ENCODE measurements around the gene POR.
"Not testable (repeated sequence)": the region's sequence is repeated elsewhere in the genome, so short reads cannot be mapped to it uniquely, and the experiment has no call there.

The POR gene

DNA sequence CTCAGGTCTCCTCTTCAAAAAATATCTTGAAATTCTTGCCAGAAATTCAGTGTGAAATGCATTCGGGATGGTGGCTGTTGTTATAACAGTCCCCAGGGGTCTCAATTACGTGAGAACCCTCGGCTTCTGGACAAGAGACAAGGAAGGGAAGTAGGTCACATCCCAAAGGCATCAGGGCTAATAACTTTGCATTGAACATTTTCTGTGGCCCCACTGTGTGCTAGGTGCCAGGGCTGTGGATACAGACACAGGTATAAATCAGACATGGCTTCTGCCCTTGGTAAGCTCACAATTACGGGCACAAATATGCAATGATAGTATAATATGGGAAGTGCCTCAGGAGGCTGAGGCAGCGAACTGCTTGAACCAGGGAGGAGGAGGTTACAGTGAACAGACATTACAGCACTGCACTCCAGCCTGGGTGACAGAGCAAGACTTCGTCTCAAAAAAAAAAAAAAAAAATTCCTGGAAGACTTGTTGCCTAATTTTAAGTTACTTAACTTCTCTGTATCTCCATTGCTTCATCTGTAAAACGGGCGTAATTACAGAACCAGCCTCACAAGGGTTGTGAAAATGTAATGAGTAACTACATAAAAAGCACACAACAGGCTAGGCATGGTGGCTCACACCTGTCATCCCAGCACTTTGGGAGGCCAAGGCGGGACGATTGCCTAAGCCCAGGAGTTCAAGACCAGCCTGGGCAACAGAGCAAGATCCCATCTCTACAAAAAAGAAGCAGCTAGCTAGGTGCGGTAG, 38.7 kb upstream of the POR start:
- H3K27me3 ChIP-seq (ENCODE audit: control insufficient read depth, insufficient read depth, low read length) = peaks cover 10% of the 10 kb centered on the region
- peaks cover 14% of the 10 kb centered on the region for H3K4me1 ChIP-seq (ENCODE audit: control insufficient read depth, low read depth, low read length)
- no peak overlapping the region for H3K4me3 ChIP-seq (ENCODE audit: low read length)
- no peaks in the 10 kb centered on the region for H3K36me3 ChIP-seq (ENCODE audit: control insufficient read depth, low read depth, low read length)
- no peaks in the 10 kb centered on the region for H3K9me3 ChIP-seq (ENCODE audit: control insufficient read depth, low read depth, low read length)
- H3K9ac ChIP-seq (ENCODE audit: low read length) = no peak overlapping the region
- no peak overlapping the region for H3K27ac ChIP-seq (ENCODE audit: low read length)

DNA sequence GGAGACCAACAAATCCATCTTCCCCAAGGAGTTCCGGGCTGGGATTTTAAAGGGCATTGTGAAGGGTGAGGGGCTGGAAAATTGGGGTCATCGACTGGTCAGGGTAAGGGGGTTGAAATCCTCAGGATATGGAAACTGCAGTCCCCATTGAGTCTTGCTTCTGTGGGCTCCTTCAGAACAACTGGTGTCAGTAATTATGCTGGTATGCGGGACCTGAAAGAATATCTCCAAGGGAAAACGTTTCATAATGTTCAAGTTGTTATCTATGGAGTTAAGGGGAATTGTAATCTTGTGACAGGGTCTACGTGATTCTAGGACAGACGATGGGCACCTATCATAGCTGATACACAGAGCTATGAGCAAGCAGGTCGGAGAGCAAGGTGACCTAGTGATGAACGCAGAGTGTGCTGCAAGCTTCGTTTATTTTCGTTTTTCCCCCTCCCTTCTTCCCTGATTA, 36.6 kb upstream of the POR start:
- peak overlapping the region; percentile 0 for H3K27ac ChIP-seq (ENCODE audit: low read length)
- peaks cover 14% of the 10 kb centered on the region for H3K4me1 ChIP-seq (ENCODE audit: control insufficient read depth, low read depth, low read length)
- H3K27me3 ChIP-seq (ENCODE audit: control insufficient read depth, insufficient read depth, low read length) = peaks cover 10% of the 10 kb centered on the region

DNA sequence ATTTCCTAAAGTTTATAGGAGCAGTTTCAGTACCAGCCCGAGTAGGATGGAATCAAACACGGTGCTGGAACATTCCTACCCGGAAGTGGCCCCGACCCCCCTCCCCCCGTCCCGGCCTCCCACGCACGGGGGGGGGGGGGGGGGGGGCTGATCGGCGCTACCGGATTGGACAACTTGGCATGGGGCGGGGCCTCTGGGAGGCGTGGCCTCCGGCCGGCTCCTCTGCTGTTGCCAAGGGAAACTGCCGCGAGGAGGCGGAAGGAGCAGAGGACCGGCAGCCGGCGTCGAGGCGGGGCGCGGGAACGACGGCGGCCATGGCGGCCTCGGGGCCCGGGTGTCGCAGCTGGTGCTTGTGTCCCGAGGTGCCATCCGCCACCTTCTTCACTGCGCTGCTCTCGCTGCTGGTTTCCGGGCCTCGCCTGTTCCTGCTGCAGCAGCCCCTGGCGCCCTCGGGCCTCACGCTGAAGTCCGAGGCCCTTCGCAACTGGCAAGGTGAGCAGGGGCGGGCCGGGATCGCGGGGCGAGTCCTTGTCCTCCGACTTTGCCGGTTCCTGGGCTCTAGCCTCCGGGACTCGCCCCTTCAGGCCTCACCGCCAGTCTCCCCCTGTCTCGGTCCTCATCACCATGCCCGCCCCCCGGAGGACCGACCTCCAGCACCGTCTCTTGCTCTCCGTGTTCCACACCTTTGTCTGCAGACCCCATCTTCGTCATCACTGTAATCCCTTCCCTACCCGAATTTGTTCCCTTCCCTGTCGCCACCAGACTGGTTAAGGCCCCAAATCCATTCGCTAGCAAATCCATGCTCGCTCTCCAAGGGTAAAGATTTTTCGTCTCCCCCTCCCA, 36.0 kb upstream of the POR start, which contains the start of gene RHBDD2:
TSS of gene RHBDD2 (plus strand) at position 266 of the 843 bp plus-strand sequence. CDS start at position 315, 49 bp downstream.
- H3K27me3 ChIP-seq (ENCODE audit: control insufficient read depth, insufficient read depth, low read length) = peaks cover 10% of the 10 kb centered on the region
- no peaks in the 10 kb centered on the region for H3K9me3 ChIP-seq (ENCODE audit: control insufficient read depth, low read depth, low read length)
- H3K4me3 ChIP-seq (ENCODE audit: low read length) = peak within 1 kb of the TSS; percentile 89
- peak within 1 kb of the TSS; percentile 0 for H3K27ac ChIP-seq (ENCODE audit: low read length)
- peaks cover 17% of the 10 kb centered on the region for H3K36me3 ChIP-seq (ENCODE audit: control insufficient read depth, low read depth, low read length)
- peak within 1 kb of the TSS; percentile 80 for H3K9ac ChIP-seq (ENCODE audit: low read length)
- peaks cover 14% of the 10 kb centered on the region for H3K4me1 ChIP-seq (ENCODE audit: control insufficient read depth, low read depth, low read length)

More for the DNA sequence above, 36.6 kb upstream of the POR start:
- peak overlapping the region; percentile 38 for H3K4me3 ChIP-seq (ENCODE audit: low read length)
- no peak overlapping the region for H3K9ac ChIP-seq (ENCODE audit: low read length)
- peaks cover 14% of the 10 kb centered on the region for H3K36me3 ChIP-seq (ENCODE audit: control insufficient read depth, low read depth, low read length)
- no peaks in the 10 kb centered on the region for H3K9me3 ChIP-seq (ENCODE audit: control insufficient read depth, low read depth, low read length)

DNA sequence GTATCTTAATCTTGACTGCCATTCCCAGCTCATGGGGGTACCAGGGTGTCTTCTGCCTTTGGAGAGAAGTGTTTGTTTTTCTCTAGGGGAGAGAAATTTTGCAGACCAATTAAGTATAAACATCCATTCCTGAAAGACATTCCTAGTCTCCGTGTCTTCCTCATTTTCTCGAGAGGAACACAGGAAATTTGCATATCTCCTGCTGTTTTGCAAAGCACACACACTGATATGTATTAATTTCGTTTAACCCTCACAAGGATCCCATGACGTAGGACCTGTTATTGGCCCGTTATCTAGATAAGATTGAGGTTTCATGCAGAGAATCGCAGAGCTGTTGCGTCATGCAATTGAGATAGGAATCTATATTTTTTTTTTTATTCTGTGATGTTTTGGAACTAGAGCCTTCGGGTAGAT, 35.2 kb upstream of the POR start:
- Histone ChIP-seq H3K27ac (ENCODE audit: low read length) (no peak overlapping the region), H3K27me3 (ENCODE audit: control insufficient read depth, insufficient read depth, low read length) (peaks cover 10% of the 10 kb centered on the region), H3K36me3 (ENCODE audit: control insufficient read depth, low read depth, low read length) (peaks cover 25% of the 10 kb centered on the region), H3K4me3 (ENCODE audit: low read length) (peak overlapping the region; percentile 89), H3K9me3 (ENCODE audit: control insufficient read depth, low read depth, low read length) (no peaks in the 10 kb centered on the region), H3K4me1 (ENCODE audit: control insufficient read depth, low read depth, low read length) (peaks cover 14% of the 10 kb centered on the region), H3K9ac (ENCODE audit: low read length) (peak overlapping the region; percentile 80)

DNA sequence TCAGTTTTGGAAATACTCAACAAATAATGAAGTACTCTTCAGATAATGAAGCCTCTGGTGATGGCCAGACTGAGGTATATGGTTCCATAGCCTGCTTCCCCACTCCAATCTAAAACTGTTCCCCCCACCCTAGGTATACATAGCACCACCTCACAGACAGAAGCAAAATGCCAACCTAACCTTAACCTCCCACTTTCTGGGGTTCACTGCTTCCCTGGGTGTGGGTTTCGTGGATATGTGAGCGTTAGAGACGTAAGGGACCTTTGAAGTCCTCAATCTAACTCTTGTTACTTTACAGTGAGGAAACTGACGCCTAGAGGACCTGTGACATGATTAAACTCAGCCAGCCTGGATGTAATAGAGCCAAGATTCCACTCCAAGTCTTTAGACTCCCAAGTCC, 34.7 kb upstream of the POR start:
- Histone ChIP-seq H3K4me1 (ENCODE audit: control insufficient read depth, low read depth, low read length) (peaks cover 14% of the 10 kb centered on the region), H3K4me3 (ENCODE audit: low read length) (peak overlapping the region; percentile 89), H3K9ac (ENCODE audit: low read length) (peak overlapping the region; percentile 80), H3K9me3 (ENCODE audit: control insufficient read depth, low read depth, low read length) (no peaks in the 10 kb centered on the region), H3K36me3 (ENCODE audit: control insufficient read depth, low read depth, low read length) (peaks cover 30% of the 10 kb centered on the region), H3K27me3 (ENCODE audit: control insufficient read depth, insufficient read depth, low read length) (peaks cover 10% of the 10 kb centered on the region), H3K27ac (ENCODE audit: low read length) (no peak overlapping the region)

DNA sequence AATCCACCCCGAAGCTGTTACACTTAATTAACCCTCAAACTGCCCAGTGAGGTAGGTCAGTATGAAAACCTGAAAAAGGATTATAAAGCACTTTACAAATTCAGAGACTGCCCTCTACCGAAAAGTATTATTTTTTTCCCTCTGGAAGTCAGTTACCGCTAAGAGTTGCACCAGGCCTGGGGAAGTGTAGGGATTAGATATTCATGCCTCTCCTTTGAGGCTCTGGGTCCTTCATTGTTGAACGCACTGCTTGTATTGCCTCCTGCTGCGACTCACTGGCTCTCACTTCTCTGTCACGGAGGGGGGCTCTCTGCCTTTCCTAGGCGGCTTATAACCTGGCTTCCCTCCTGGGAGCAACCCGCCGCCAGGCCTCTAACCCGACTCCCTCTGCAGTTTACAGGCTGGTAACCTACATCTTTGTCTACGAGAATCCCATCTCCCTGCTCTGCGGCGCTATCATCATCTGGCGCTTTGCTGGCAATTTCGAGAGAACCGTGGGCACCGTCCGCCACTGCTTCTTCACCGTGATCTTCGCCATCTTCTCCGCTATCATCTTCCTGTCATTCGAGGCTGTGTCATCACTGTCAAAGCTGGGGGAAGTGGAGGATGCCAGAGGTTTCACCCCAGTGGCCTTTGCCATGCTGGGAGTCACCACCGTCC, 33.4 kb upstream of the POR start:
- no peak overlapping the region for H3K4me3 ChIP-seq (ENCODE audit: low read length)
- H3K4me1 ChIP-seq (ENCODE audit: control insufficient read depth, low read depth, low read length) = peaks cover 14% of the 10 kb centered on the region
- no peaks in the 10 kb centered on the region for H3K9me3 ChIP-seq (ENCODE audit: control insufficient read depth, low read depth, low read length)
- H3K27ac ChIP-seq (ENCODE audit: low read length) = no peak overlapping the region
- H3K36me3 ChIP-seq (ENCODE audit: control insufficient read depth, low read depth, low read length) = peaks cover 41% of the 10 kb centered on the region
- no peak overlapping the region for H3K9ac ChIP-seq (ENCODE audit: low read length)
- peaks cover 10% of the 10 kb centered on the region for H3K27me3 ChIP-seq (ENCODE audit: control insufficient read depth, insufficient read depth, low read length)

DNA sequence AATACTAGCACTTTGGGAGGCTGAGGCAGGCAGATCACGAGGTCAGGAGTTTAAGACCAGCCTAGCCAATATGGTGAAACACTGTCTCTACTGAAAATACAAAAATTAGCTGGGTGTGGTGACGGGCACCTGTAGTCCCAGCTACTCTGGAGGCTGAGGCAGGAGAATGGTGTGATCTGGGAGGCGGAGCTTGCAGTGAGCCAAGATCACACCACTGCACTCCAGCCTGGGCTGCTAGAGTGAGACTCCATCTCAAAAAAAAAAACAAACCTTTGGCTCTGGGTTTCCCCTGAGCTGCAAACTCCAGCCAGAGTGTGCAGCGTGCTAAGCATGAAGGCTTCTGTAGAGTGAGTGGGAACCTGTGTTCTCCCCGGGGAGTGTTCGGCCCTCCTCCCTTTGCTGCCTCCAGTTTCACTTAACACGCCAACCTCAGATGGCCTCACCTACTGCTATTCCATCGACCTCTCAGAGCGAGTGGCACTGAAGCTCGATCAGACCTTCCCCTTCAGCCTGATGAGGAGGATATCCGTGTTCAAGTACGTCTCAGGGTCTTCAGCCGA, 31.6 kb upstream of the POR start:
- not testable (repeated sequence) for H3K27ac ChIP-seq (ENCODE audit: low read length); H3K4me3 ChIP-seq (ENCODE audit: low read length); H3K27me3 ChIP-seq (ENCODE audit: control insufficient read depth, insufficient read depth, low read length); H3K9ac ChIP-seq (ENCODE audit: low read length); H3K9me3 ChIP-seq (ENCODE audit: control insufficient read depth, low read depth, low read length)
- Histone ChIP-seq H3K36me3 (ENCODE audit: control insufficient read depth, low read depth, low read length) (peaks cover 47% of the 10 kb centered on the region), H3K4me1 (ENCODE audit: control insufficient read depth, low read depth, low read length) (peaks cover 11% of the 10 kb centered on the region)

DNA sequence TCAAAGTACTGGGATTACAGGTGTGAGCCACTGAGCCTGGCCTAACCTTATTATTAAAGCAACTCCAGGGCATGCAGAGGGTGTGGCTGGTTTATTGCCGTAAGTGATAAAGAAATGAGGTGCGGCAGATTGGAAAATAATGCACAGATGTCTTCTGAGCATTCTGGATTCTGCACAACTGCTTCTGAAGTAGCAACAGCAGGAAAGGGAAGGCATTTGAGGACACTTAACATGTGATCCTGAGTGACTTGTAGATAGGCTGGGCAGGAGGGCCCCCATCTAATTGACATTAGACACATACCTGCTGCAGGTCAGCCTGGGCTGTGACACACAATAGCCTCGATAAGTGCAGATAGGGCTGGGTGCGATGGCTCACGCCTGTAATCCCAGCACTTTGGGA, 30.5 kb upstream of the POR start:
- Histone ChIP-seq H3K9ac (ENCODE audit: low read length) (no peak overlapping the region), H3K27ac (ENCODE audit: low read length) (no peak overlapping the region), H3K36me3 (ENCODE audit: control insufficient read depth, low read depth, low read length) (peaks cover 47% of the 10 kb centered on the region), H3K9me3 (ENCODE audit: control insufficient read depth, low read depth, low read length) (no peaks in the 10 kb centered on the region), H3K27me3 (ENCODE audit: control insufficient read depth, insufficient read depth, low read length) (peaks cover 10% of the 10 kb centered on the region), H3K4me1 (ENCODE audit: control insufficient read depth, low read depth, low read length) (peaks cover 8% of the 10 kb centered on the region), H3K4me3 (ENCODE audit: low read length) (no peak overlapping the region)

DNA sequence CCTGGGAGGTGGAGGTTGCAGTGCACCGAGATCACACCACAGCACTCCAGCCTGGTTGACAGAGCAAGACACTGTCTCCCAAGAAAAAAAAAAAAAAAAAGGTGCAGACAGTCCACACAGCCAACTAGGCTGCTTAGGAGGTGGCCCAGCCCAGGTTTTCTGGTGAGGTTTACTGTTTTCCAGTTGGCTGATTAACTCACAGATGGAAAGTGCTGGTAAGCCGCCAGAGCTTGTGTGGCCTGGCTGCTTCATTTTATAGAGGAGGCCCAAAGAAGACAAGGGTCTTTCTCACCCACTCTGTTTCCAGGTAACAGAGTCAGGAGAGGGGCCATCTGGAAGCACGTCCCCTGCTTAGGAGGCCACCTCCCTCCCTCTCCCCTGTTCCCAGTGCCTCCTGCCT, 29.9 kb upstream of the POR start:
- peaks cover 47% of the 10 kb centered on the region for H3K36me3 ChIP-seq (ENCODE audit: control insufficient read depth, low read depth, low read length)
- H3K4me1 ChIP-seq (ENCODE audit: control insufficient read depth, low read depth, low read length) = peaks cover 4% of the 10 kb centered on the region

DNA sequence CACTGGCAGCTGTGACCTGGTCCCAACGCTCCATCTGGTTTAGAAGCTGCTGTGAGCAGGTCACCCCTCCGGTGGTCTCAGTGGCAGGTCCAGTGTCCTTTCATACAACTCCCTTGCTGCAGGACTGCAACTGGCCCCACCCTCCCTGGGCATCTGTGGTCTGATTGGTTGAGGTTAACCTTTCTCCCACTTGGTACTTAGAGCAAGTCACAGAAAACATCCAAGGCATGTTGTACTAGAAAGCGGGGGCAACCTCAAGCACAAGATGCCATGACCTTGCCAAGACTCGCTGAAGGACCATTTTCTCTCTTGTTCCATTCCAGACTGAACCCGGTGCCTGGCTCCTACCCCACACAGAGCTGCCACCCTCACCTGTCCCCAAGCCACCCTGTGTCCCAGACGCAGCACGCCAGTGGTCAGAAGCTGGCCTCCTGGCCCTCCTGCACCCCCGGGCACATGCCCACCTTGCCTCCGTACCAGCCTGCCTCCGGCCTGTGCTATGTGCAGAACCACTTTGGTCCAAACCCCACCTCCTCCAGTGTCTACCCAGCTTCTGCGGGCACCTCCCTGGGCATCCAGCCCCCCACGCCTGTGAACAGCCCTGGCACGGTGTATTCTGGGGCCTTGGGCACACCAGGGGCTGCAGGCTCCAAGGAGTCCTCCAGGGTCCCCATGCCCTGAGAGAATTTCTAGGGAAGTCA, 27.1 kb upstream of the POR start:
- Histone ChIP-seq H3K27ac (ENCODE audit: low read length) (no peak overlapping the region), H3K4me1 (ENCODE audit: control insufficient read depth, low read depth, low read length) (no peaks in the 10 kb centered on the region), H3K27me3 (ENCODE audit: control insufficient read depth, insufficient read depth, low read length) (no peaks in the 10 kb centered on the region), H3K9ac (ENCODE audit: low read length) (no peak overlapping the region), H3K4me3 (ENCODE audit: low read length) (no peak overlapping the region), H3K36me3 (ENCODE audit: control insufficient read depth, low read depth, low read length) (peaks cover 38% of the 10 kb centered on the region), H3K9me3 (ENCODE audit: control insufficient read depth, low read depth, low read length) (no peaks in the 10 kb centered on the region)

More for the DNA sequence above, 29.9 kb upstream of the POR start:
- Histone ChIP-seq H3K4me3 (ENCODE audit: low read length) (no peak overlapping the region), H3K27me3 (ENCODE audit: control insufficient read depth, insufficient read depth, low read length) (peaks cover 5% of the 10 kb centered on the region), H3K9ac (ENCODE audit: low read length) (no peak overlapping the region), H3K9me3 (ENCODE audit: control insufficient read depth, low read depth, low read length) (no peaks in the 10 kb centered on the region), H3K27ac (ENCODE audit: low read length) (no peak overlapping the region)

Data from iPS-18a (cell line).